ENCODE results near the gene ECM2.
"Not testable (repeated sequence)": the region's sequence is repeated elsewhere in the genome, so short reads cannot be mapped to it uniquely, and the experiment has no call there.

The ECM2 gene

GRCh38 chr9:92535940-92536850, at the start of gene ECM2:
Gene ECM2 (minus strand): TSS chr9:92535990. CDS start chr9:92522866, 13,124 bp downstream.
- no peak for DNase-seq (ENCODE audit: low spot score)

GRCh38 chr9:92576175-92576574, 40.4 kb upstream of the ECM2 start:
- DNase-seq (ENCODE audit: low spot score), result no peak

DNA sequence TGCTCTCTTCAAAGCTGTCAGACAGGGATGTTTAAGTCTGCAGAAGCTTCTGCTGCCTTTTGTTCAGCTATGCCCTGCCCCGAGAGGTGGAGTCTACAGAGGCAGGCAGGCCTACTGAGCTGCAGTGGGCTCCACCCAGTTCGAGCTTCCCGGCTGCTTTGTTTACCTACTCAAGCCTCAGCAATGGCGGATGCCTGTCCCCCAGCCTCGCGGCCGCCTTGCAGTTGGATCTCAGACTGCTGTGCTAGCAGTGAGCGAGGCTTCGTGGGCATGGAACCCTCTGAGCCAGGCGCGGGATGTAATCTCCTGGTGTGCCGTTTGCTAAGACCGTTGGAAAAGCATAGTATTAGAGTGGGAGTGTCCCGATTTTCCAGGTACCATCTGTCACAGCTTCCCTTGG, 37.8 kb upstream of the ECM2 start:
- DNase-seq (ENCODE audit: low spot score), result not testable (repeated sequence)

GRCh38 chr9:92571871-92572270, 36.1 kb upstream of the ECM2 start:
- DNase-seq (ENCODE audit: low spot score), result not testable (repeated sequence)

GRCh38 chr9:92564982-92565381, 29.2 kb upstream of the ECM2 start:
- no peak for DNase-seq (ENCODE audit: low spot score)

- DNase-seq (ENCODE audit: low spot score), result no peak
Measured at GRCh38 chr9:92564504-92564903, 28.7 kb upstream of the ECM2 start.

DNA sequence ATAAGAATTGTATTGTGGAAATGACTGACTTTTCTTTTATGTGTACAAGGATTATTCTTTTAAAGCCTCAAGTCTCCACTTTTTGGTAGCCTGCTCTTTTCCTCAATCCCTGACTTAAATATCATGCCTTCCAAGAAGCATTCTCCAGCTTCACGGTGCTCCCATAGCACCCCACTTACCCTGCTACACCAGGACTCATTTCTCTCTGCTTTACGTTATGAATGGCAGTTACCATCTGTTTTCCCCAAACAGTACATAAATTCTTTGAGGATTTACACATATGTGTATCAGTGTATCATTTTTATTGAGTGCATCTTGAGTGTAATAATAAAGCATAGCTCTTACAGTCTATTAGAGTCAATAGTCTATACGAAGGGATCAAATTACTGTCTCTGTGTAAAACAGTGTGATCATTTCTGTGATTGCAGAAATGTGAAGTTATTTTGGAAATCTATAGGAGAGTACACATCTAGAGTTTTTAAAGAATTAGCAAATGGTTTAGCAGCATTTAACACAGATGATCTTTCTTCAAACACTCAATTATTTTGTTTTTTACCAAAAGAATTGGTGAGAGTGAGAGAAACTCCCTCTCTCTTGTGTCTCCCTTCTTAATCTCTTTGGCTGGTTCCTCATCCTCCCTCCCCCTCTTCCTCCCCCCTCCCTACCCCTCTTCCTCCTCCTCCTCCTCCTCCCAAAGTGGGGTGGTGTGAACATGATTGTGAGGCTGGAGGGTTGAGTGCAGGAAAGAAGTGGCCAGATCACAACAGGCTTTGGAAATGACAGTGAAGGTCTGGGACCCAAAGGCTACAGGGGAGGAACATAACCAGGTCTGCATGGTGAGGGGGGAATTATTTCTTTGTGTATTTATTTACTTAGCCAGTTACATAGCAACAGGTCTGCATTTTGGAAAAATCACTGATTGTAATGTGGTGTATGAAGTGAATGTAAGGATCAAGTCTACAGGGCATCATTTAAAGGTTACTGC, 27.6 kb upstream of the ECM2 start:
- DNase-seq (ENCODE audit: low spot score), result no peak

GRCh38 chr9:92562461-92562967, 26.7 kb upstream of the ECM2 start:
- no peak for DNase-seq (ENCODE audit: low spot score)

- no peak for DNase-seq (ENCODE audit: low spot score)
Measured at GRCh38 chr9:92561374-92562330, 25.9 kb upstream of the ECM2 start.

DNA sequence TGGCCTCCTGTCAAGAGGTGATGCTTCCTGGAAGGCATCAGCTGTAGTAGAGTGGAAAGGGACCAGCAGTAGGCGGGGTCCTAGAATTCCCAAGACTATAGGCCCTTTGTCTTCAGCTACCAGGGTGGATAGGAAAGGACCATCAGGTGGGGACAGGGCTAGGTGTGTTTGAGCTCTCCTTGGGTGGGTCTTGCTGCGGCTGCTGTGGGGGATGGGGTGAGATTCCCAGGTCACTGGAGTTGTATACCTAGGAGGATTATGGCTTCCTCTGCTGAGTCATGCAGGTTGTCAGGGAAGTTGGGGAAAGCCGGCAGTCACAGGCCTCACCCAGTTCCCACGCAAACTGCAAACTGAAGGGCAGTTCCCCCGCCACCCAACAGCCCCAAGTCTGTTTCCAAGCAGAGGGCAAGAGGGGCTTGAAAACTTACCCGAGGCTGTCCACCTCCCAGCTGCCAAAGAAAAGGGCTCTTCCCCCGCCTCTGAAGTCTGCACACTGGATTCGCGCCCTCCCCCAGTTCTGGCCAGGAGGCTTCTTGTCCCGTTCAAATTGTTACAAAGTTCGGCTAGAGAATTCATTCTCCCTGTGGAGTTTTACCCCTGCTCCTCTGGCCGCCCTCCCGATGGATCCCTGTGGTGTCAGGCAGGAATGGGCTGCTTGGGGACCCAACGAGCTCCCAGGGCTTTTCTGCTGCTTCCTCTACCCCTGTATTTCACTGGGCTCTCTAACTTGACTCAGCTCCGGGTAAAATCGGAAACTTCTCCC, 23.0 kb upstream of the ECM2 start:
- DNase-seq (ENCODE audit: low spot score), result no peak

DNA sequence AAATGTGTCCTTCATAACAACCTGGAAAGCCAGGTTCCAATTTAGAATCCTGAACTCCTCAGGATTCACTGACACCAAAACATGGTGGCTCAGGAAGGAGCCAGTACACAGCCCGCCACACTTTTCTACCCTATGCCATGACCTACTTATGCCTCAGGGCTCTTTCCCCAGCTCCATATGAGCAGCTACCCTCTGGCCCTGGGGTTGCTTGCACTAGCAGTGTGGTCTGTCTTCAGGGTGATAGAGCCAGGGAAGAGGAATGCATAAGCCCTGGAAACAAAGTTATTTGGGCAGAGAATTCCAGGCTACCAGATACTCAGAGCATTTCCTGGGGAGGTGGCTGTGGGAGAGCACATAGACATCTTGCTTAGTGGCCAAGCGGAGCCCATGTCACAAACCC, 15.0 kb upstream of the ECM2 start:
- no peak for DNase-seq (ENCODE audit: low spot score)

- DNase-seq (ENCODE audit: low spot score), result no peak
Measured at GRCh38 chr9:92547356-92547755, 11.6 kb upstream of the ECM2 start.

- DNase-seq (ENCODE audit: low spot score), result no peak
Measured at GRCh38 chr9:92545002-92545510, 9.3 kb upstream of the ECM2 start.

DNA sequence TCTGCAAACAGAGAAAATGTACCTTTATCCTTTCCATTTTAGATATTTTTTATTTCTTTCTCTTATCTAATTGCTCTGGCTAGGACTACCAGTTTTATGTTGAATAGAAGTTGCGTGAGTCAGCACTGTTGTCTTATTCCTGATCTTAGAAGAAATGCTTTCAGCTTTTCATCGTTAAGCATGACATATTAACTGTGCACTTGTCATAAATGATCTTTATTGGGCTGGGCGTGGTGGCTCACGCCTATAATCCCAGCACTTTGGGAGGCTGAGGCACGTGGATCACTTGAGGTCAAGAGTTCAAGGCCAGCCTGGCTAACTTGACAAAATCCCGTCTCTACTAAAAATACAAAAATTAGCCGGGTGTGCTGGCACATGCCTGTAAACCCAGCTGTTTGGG, 8.2 kb upstream of the ECM2 start:
- DNase-seq (ENCODE audit: low spot score), result no peak

DNA sequence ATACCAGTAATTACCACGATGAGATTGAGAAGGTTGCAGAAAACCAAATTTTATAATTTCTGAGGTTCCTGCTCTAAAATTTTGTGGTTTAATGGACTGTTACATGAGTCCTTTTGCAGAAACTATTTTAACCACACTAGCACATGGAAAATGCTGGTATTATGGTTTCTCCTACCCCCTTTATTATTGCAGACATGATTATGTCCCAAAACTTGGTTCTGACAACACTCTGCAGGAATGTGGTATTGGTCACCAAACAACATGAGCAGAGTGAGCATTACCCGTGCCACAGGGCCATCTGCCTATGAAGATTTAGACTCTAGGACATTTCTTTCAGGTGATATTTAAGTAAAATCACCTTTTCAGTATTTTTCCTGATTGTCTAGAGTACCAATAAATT, 2.8 kb upstream of the ECM2 start:
- DNase-seq (ENCODE audit: low spot score), result no peak

- DNase-seq (ENCODE audit: low spot score), result no peak
Measured at GRCh38 chr9:92534674-92535073, 1.1 kb downstream of the ECM2 start.

GRCh38 chr9:92534204-92534603, 1.6 kb downstream of the ECM2 start:
- no peak for DNase-seq (ENCODE audit: low spot score)

- no peak for DNase-seq (ENCODE audit: low spot score)
Measured at GRCh38 chr9:92530893-92531292, 4.9 kb downstream of the ECM2 start.

GRCh38 chr9:92529124-92529523, 6.7 kb downstream of the ECM2 start:
- no peak for DNase-seq (ENCODE audit: low spot score)

DNA sequence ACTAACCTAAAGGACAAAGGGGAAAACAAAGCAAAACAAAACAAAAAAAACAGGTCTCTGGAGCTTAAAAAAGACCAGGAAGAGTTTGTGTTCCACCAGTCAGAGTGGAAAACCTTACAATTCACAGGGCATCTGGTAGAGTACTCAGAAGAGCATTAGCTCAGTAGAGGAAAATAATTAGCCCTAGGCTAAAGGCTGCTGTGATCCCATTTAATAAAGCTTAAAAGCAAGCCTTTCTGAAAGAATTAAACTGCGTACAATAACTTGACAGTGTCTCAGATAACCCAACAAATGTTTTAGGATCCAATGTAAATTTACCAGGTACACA, 7.3 kb downstream of the ECM2 start:
- DNase-seq (ENCODE audit: low spot score), result no peak
